Colonic mucosa (tissue), 4 donors: ENCODE measurements around the gene WASL. TPM values are rescaled to one million over a fixed set of nuclear protein-coding genes. Genes with fewer than 3 reads are reported as not detected.
A peak's percentile ranks its signal among the peaks of the same experiment; 100 is the strongest.
"Not testable (repeated sequence)": the region's sequence is repeated elsewhere in the genome, so short reads cannot be mapped to it uniquely, and the experiment has no call there.

Experiments used
- DNase-seq: peaks from one replicate; pipeline ENCODE4 v3.0.0-alpha.2; 2020
- H3K27ac ChIP-seq: fragments of 200-600 bp; one replicate; pipeline ENCODE4 v1.8.0; 2021
- H3K27me3 ChIP-seq: fragments of 200-600 bp; one replicate; pipeline ENCODE4 v1.8.0; 2021
- H3K36me3 ChIP-seq: fragments of 200-600 bp; one replicate; pipeline ENCODE4 v1.8.0; 2021
- H3K4me1 ChIP-seq: fragments of 200-600 bp; one replicate; pipeline ENCODE4 v1.8.0; 2021; ENCODE audit warnings: mild to moderate bottlenecking
- H3K4me3 ChIP-seq: fragments of 200-600 bp; one replicate; pipeline ENCODE4 v1.8.0; 2021
- H3K9ac ChIP-seq, 2 donors: one replicate each; pipeline ENCODE4 v1.7.0; 2013; ENCODE audit warnings: control low read depth in 2 of 2, low read depth in 2 of 2, low read length in 2 of 2
- H3K9me3 ChIP-seq: fragments of 200-600 bp; one replicate; pipeline ENCODE4 v1.8.0; 2021
- CTCF ChIP-seq: fragments of 200-600 bp; IDR thresholded peaks from one replicate; pipeline ENCODE4 v1.8.0; 2022; ENCODE audit warnings: antibody characterized with exemption, mild to moderate bottlenecking
- intact Hi-C: fragments of 100-400 bp; cut with DNase I; formaldehyde crosslinking; loops from one replicate; pipeline ENCODE4 v1.14.1; 2022
- total RNA-seq, 2 donors: library from RNA; stranded (reverse); fragmentation: NEBNext Ultra II Directional in 1 of 2; extraction: Animal tissue kit (Norgen Biotek cat#: 25700) in 1 of 2; gene quantifications; one replicate each; pipeline ENCODE4 v1.2.1, GENCODE V29; 2021
- donor health status: healthy.
- donor health status: DM: no; HTN: no; CAD: no.
- donor health status: DM: no; HTN: no; CAD: no.

The WASL gene
- total RNA-seq, 2 donors from 2014 or later = 54.9 to 126 TPM

- H3K27ac ChIP-seq = no peak overlapping the region
- H3K36me3 ChIP-seq = no peaks in the 10 kb centered on the region
- TF ChIP-seq CTCF = no peak
- intact Hi-C loops = no loop called here
- no peak for DNase-seq
- no peaks in the 10 kb centered on the region for H3K4me1 ChIP-seq
- no peaks in the 10 kb centered on the region for H3K9me3 ChIP-seq
- no peak overlapping the region for H3K9ac ChIP-seq
- no peak overlapping the region for H3K4me3 ChIP-seq
- no peaks in the 10 kb centered on the region for H3K27me3 ChIP-seq
These were observed 38.6 kb upstream of the WASL start for GRCh38 chr7:123787220-123788007.

- peak overlapping the region; percentile 74 for H3K27ac ChIP-seq
- H3K4me1 ChIP-seq = no peaks in the 10 kb centered on the region
- no peak for TF ChIP-seq CTCF
- no peak for DNase-seq
- H3K9me3 ChIP-seq = no peaks in the 10 kb centered on the region
- no peak overlapping the region for H3K4me3 ChIP-seq
- H3K27me3 ChIP-seq = no peaks in the 10 kb centered on the region
- H3K9ac ChIP-seq = no peak overlapping the region
- intact Hi-C loops = no loop called here
- no peaks in the 10 kb centered on the region for H3K36me3 ChIP-seq
These were observed 35.5 kb upstream of the WASL start for GRCh38 chr7:123784263-123784662.

- no peak for DNase-seq
- no peaks in the 10 kb centered on the region for H3K9me3 ChIP-seq
- no peak overlapping the region for H3K9ac ChIP-seq
- intact Hi-C loops = no loop called here
- no peak for TF ChIP-seq CTCF
- no peaks in the 10 kb centered on the region for H3K4me1 ChIP-seq
- no peaks in the 10 kb centered on the region for H3K27me3 ChIP-seq
- no peak overlapping the region for H3K4me3 ChIP-seq
- H3K36me3 ChIP-seq = no peaks in the 10 kb centered on the region
- peak overlapping the region; percentile 74 for H3K27ac ChIP-seq
These were observed 35.0 kb upstream of the WASL start for GRCh38 chr7:123783820-123784219.

GRCh38 chr7:123782071-123782798 is 33.4 kb upstream of the WASL start:
- Histone ChIP-seq H3K9ac (no peak overlapping the region), H3K36me3 (no peaks in the 10 kb centered on the region), H3K4me3 (no peak overlapping the region), H3K27me3 (no peaks in the 10 kb centered on the region), H3K27ac (peak overlapping the region; percentile 74), H3K4me1 (no peaks in the 10 kb centered on the region), H3K9me3 (no peaks in the 10 kb centered on the region)
- no peak for TF ChIP-seq CTCF
- intact Hi-C loops = no loop called here
- DNase-seq = peak; percentile 54

- H3K4me1 ChIP-seq, H3K36me3 ChIP-seq, H3K27ac ChIP-seq, DNase-seq, intact Hi-C loops, H3K27me3 ChIP-seq, H3K9me3 ChIP-seq, H3K9ac ChIP-seq, H3K4me3 ChIP-seq: not testable (repeated sequence)
These were observed 31.7 kb upstream of the WASL start for GRCh38 chr7:123780472-123780871.

- H3K9me3 ChIP-seq = no peaks in the 10 kb centered on the region
- H3K4me1 ChIP-seq = no peaks in the 10 kb centered on the region
- intact Hi-C loops = no loop called here
- no peaks in the 10 kb centered on the region for H3K27me3 ChIP-seq
- no peak overlapping the region for H3K9ac ChIP-seq
- no peaks in the 10 kb centered on the region for H3K36me3 ChIP-seq
- no peak for TF ChIP-seq CTCF
- no peak overlapping the region for H3K27ac ChIP-seq
- no peak for DNase-seq
- H3K4me3 ChIP-seq = no peak overlapping the region
These were observed 25.7 kb upstream of the WASL start for GRCh38 chr7:123774496-123774895.
